Pulmonary artery endothelial cell (primary cell): ENCODE results near the gene LMX1B. TPM values are rescaled to one million over a fixed set of nuclear protein-coding genes. Genes with fewer than 3 reads are reported as not detected.

Source experiments
- DNase-seq: peaks from one replicate; pipeline ENCODE4 v3.0.0-alpha.2; 2011; ENCODE audit warnings: low read depth, low spot score
- total RNA-seq: library from RNA; depleted of rRNA; stranded (reverse); fragments of >200 nt; gene quantifications from 2 replicates; pipeline ENCODE4 v1.2.3, GENCODE V29; 2014

The LMX1B gene
- total RNA-seq, 1 donor from 2014 or later: not detected

- no peak for DNase-seq
Observed at GRCh38 chr9:126617823-126618165, 4.1 kb downstream of the LMX1B start.

DNA sequence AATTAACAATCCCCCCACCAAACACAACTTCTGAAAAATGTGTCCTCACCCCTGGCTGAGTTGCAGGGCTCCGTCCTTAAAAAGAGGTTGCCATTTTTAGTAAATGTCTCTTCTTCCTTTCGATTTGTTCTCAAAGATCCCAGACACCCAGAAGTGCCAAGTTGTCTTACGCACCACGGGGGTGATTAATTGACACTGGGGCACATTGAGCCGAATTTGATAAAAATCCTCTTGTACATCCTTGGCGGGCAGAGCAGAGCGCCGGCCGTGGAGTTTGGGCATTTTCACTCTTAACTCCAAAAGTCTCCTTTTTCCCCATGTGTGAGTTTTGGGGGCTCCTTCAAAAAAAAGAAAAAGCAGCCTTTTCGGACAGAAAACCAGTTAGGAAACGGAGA lies 4.5 kb downstream of the LMX1B start:
- no peak for DNase-seq

- DNase-seq: no peak
Observed at GRCh38 chr9:126618585-126619360, 5.0 kb downstream of the LMX1B start.

DNA sequence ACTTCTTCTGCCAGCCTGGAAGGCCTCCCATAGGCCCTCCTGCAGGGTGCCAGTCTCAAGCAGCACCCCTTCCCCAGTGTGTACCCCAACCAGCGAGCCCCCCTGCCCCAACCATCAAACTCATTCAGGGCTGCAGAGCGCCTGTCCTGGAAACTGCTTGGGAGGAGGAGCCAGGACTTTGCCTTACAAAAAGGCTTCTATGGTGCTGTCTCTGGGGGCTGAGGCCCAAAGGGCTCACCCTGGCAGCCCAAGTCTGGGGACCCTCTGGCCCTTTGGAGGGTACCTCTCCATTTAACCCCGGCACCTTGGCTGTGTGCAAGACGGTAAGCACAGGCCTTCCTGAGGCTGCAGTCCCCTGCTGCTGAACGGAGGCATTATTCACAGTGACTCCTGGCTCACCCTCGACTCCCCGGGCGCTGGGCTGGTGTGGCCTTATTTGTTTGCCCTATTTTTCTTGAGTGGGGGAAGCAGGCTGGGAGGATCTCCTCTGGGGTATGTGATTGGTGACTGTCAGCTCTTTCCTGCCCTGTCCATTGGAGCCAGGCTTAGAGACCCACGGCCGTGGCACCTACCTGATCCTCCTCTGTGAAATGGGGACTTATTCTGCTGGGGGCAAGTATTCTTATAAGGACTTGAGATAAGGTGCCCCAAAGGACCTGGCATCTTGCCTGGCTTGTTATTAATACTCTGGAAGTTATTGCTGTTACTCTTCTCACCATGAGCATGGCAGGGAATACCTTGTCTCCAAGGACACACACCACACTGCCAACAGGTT lies 5.8 kb downstream of the LMX1B start:
- no peak for DNase-seq

DNA sequence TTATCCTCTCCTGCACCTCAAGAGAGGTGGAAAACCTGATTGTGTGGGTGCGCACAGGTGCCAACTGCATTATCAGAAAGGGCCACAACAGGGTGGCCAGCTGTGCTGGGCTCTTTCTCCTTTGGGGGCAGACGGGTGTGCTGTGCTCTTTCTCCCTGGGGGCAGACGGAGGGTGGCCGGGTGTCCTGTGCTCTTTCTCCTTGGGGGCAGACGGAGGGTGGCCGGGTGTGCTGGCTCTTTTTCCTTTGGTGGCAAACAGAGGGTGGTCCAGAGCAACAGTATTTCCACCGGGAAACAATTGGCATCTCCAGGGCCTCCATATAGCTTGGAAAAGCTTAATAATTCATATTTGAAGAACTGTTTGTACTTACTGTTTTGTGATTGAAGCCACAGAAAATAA lies 6.8 kb downstream of the LMX1B start:
- no peak for DNase-seq

- DNase-seq: no peak
Observed at GRCh38 chr9:126621061-126621918, 7.6 kb downstream of the LMX1B start.

DNA sequence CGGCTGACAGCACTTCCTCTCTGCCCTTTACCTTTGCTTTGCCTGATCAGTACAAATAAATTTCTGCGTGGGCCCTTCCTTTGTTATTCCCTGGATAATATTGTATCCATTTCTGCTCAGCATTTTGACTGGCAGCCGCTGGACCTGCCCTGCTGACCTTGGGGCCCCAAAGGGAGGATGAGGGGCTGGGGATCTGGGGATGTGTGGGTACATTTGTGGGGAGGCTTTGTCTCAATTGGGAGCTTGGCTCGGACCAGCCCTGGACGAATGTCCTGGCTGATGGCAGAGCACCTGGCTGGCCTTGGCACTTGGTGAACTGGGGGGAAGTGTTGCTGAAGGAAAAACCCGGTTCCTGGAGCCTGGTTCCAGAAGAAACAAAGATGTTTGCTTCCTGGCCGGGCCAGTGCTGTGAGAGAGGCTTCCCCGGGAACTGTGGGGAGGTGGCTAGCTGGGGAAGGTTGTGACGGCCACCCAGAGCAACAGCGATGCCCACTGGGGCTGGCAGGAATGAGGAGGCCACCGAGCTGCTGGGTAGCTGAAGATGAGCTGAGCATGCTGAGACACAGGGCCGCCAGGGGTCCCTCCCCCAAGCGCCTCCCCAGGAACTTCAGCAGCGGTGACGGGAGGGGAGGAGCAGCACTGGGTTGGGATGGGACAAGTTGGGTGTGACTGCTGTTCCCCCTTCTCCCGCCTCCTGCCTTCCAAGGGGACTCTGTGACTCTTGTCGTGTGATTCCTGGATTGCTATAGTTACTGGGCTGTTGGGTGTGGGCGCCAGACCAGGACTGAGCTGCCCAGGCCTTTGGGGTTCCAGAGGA lies 8.4 kb downstream of the LMX1B start:
- DNase-seq: no peak

- DNase-seq: no peak
Observed at GRCh38 chr9:126623314-126623666, 9.6 kb downstream of the LMX1B start.

DNA sequence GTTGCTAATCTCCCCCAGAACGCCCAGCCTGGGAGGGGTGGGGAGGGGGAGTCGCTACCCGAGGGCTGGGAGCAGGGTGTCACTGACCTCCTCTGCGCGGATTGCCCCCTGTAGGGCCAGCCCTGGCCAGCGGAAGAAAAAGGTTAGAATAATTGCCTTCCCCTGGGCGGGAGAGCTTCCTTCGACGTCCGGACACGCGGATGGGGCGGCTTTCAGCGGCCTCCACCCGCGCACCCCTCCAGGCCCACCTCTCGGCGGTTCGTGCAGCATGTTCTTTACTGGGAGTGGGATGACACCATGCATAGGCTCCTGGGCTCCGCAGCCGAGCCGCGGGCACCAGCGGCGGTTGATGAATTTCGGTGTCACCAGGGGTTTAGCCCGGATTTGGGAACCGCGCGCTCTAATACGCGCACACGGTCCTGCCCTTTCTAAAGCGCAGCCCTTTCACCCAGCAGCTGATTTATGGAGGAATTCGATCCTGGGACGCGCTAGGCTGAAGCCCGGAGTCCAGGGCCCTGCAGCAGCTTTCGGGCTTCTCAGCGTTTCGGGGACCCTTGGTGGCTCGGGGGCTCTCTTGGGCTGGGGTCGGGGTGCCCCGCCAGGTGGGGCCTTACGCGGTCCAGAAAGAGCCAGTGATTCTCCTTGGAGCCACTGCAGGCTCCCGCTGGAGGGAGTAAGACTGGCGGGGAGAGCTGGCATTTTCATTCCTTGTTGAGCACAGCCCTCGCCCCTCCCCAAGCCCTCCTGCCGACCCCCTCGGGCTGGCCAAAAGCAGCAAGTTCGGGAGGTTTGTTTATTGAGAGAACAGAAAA lies 10.1 kb downstream of the LMX1B start:
- no peak for DNase-seq

DNA sequence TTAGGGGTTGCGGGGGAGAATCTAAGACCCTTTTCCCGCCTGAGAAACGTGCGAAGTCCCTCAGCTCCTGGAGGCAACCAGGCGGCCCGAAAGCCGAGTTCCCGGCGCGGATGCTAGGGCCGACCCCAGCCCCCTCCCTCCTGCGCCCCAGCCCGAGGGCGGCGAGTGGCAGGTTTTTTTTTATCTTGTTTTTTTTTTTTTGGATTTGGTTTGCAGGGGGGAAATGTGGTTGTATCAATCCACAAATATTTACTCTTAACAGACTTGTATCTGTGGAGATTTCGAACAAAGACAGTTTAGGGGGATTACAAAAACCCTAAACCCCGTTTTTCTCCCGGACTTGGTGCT lies 10.7 kb downstream of the LMX1B start:
- DNase-seq: no peak

GRCh38 chr9:126624912-126625311 lies 11.2 kb downstream of the LMX1B start:
- no peak for DNase-seq

GRCh38 chr9:126625329-126626126 lies 11.8 kb downstream of the LMX1B start:
- DNase-seq: no peak

- DNase-seq: no peak
Observed at GRCh38 chr9:126626127-126626925, 12.6 kb downstream of the LMX1B start.

- DNase-seq: no peak
Observed at GRCh38 chr9:126626926-126627233, 13.2 kb downstream of the LMX1B start.

DNA sequence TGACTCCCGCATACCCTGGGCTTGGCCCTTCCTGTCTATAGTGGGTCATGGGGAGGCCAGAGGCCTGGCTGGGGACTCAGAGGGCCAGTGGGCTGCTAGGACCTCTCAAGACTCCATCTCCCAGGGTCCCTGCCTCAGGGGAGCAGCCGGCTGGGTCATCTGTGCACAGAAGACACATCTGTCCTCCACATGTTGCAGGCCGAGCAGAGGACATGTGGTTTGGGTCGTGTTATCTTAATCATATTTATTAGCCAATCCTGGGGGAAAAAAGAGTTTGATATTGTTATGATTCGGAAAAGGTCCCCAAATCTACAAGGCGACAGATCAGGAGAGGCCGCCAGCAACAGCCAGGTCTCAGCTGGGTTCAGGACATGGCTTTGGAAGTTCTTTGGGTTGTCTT lies 14.4 kb downstream of the LMX1B start:
- DNase-seq: no peak

GRCh38 chr9:126628969-126629674 lies 15.4 kb downstream of the LMX1B start:
- no peak for DNase-seq

GRCh38 chr9:126630458-126631237 lies 16.9 kb downstream of the LMX1B start:
- DNase-seq: no peak

DNA sequence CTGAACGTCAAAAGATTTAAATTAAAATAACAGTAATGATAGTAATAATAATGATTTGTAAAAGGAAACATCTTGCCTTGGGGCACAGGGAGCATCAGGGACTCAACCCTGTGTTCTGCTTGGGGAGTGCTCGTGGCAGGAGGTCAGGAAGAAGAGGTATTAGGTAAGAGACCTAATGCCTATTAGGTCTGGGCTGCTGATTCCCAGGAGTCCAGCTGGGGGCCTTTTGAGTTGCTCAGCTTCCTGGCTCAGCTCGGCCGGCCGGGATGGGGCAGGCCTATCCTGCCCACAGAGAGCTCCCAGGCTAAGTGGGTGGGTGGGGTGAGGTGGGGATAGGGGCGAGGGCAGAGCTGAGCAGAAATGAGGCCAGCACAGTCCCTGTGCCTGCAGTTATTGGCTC lies 17.5 kb downstream of the LMX1B start:
- DNase-seq: no peak
